Liver (tissue), 9 donors: ENCODE results near the gene PRICKLE4. TPM values are rescaled to one million over a fixed set of nuclear protein-coding genes. Genes with fewer than 3 reads are reported as not detected.

ENCODE experiments used
- DNase-seq: peaks from one replicate; pipeline ENCODE4 v3.0.0-alpha.2; 2017; ENCODE audit warnings: low spot score
- H3K27ac ChIP-seq, 2 donors: one replicate each; pipeline ENCODE4 v1.7.0; 2013; ENCODE audit warnings: inconsistent platforms in 2 of 2, low read length in 2 of 2, control low read depth in 1 of 2, low read depth in 1 of 2, mild to moderate bottlenecking in 1 of 2
- H3K27me3 ChIP-seq, 4 donors: one replicate each; pipeline versions ENCODE4 v1.6.1 to v1.7.0; 2013; ENCODE audit warnings: low read length in 3 of 4, inconsistent platforms in 1 of 4, mild to moderate bottlenecking in 1 of 4, moderate library complexity in 1 of 4; ENCODE audit not compliant: control insufficient read depth in 4 of 4, insufficient read depth in 4 of 4
- H3K36me3 ChIP-seq, 4 donors: one replicate each; pipeline versions ENCODE4 v1.6.1 to v1.7.0; 2013; ENCODE audit warnings: low read length in 3 of 4, mild to moderate bottlenecking in 3 of 4, low read depth in 1 of 4, moderate library complexity in 1 of 4; ENCODE audit not compliant: control insufficient read depth in 4 of 4, insufficient read depth in 3 of 4
- H3K4me1 ChIP-seq, 4 donors: one replicate each; pipeline versions ENCODE4 v1.6.1 to v1.7.0; 2013; ENCODE audit warnings: low read length in 3 of 4, mild to moderate bottlenecking in 3 of 4, moderate library complexity in 1 of 4; ENCODE audit not compliant: control insufficient read depth in 4 of 4, insufficient read depth in 4 of 4
- H3K4me3 ChIP-seq, 3 donors: one replicate each; pipeline versions ENCODE4 v1.6.1 to v1.7.0; 2013; ENCODE audit warnings: low read length in 3 of 3, control low read depth in 1 of 3, low read depth in 1 of 3, mild to moderate bottlenecking in 1 of 3
- H3K9ac ChIP-seq, 2 donors: one replicate each; pipeline ENCODE4 v1.7.0; 2013; ENCODE audit warnings: low read length in 2 of 2, mild to moderate bottlenecking in 2 of 2, moderate library complexity in 2 of 2, control low read depth in 1 of 2, low read depth in 1 of 2
- H3K9me3 ChIP-seq, 4 donors: one replicate each; pipeline versions ENCODE4 v1.6.1 to v1.7.0; 2013; ENCODE audit warnings: low read length in 3 of 4; ENCODE audit not compliant: control insufficient read depth in 4 of 4
- ATF3 ChIP-seq: IDR thresholded peaks from 2 replicates; pipeline ENCODE4 v1.6.1; 2016; ENCODE audit warnings: antibody characterized with exemption
- CTCF ChIP-seq: fragments of 150-350 bp; IDR thresholded peaks from 2 replicates; pipeline ENCODE4 v1.5.1; 2017; ENCODE audit warnings: improper control_type of control experiment, low read depth, low read length; ENCODE audit not compliant: missing input control
- EGR1 ChIP-seq, 2 donors: IDR thresholded peaks; 2 replicates each; pipeline ENCODE4 v1.6.1; 2016 to 2018; ENCODE audit warnings: antibody characterized with exemption in 2 of 2, low read depth in 2 of 2
- FOXA1 ChIP-seq: IDR thresholded peaks from 2 replicates; pipeline ENCODE4 v1.6.1; 2016; ENCODE audit warnings: antibody characterized with exemption
- GABPA ChIP-seq, 2 donors: IDR thresholded peaks in 1 of 2; conservative IDR thresholded peaks in 1 of 2; 2 replicates each; pipeline ENCODE4 v1.6.1; 2016; ENCODE audit warnings: antibody characterized with exemption in 2 of 2, mild to moderate bottlenecking in 1 of 2, moderate library complexity in 1 of 2
- HNF4A ChIP-seq, 2 donors: conservative IDR thresholded peaks; 2 replicates each; pipeline ENCODE4 v1.6.1; 2016; ENCODE audit warnings: antibody characterized with exemption in 2 of 2, mild to moderate bottlenecking in 2 of 2
- HNF4G ChIP-seq: IDR thresholded peaks from 2 replicates; pipeline ENCODE4 v1.6.1; 2016; ENCODE audit warnings: antibody characterized with exemption
- JUND ChIP-seq, 2 donors: IDR thresholded peaks; 2 replicates each; pipeline ENCODE4 v1.6.1; 2016; ENCODE audit warnings: antibody characterized with exemption in 2 of 2
- MAX ChIP-seq: IDR thresholded peaks from 2 replicates; pipeline ENCODE4 v1.6.1; 2016; ENCODE audit warnings: antibody characterized with exemption
- NR2F2 ChIP-seq: IDR thresholded peaks from 2 replicates; pipeline ENCODE4 v1.6.1; 2016; ENCODE audit warnings: antibody characterized with exemption
- RAD21 ChIP-seq, 2 donors: IDR thresholded peaks; 2 replicates each; pipeline ENCODE4 v1.6.1; 2016; ENCODE audit warnings: antibody characterized with exemption in 2 of 2, mild to moderate bottlenecking in 2 of 2
- REST ChIP-seq: IDR thresholded peaks from 2 replicates; pipeline ENCODE4 v1.6.1; 2016; ENCODE audit warnings: antibody characterized with exemption, mild to moderate bottlenecking
- RXRA ChIP-seq, 2 donors: IDR thresholded peaks; 2 replicates each; pipeline ENCODE4 v1.6.1; 2017 to 2018; ENCODE audit warnings: antibody characterized with exemption in 2 of 2, mild to moderate bottlenecking in 1 of 2
- TAF1 ChIP-seq: conservative IDR thresholded peaks from 2 replicates; pipeline ENCODE4 v1.6.1; 2016; ENCODE audit warnings: antibody characterized with exemption, mild to moderate bottlenecking
- YY1 ChIP-seq: IDR thresholded peaks from 2 replicates; pipeline ENCODE4 v1.6.1; 2016; ENCODE audit warnings: antibody characterized with exemption, mild to moderate bottlenecking
- ZBTB33 ChIP-seq: IDR thresholded peaks from 2 replicates; pipeline ENCODE4 v1.6.1; 2016; ENCODE audit warnings: antibody characterized with exemption
- WGBS: extraction: QIAGEN DNeasy Blood & Tissue Kit; methylation state at CpG from one replicate; pipeline ENCODE4 v1.1.7; 2013; 5-methylcytosine and 5-hydroxymethylcytosine counted together
- polyA plus RNA-seq, 2 donors: library from polyadenylated mRNA; stranded (reverse) in 1 of 2; unstranded in 1 of 2; fragments of 200-250 nt in 1 of 2; fragments of >200 nt in 1 of 2; fragmentation: Nextera tagmentation in 1 of 2; extraction: Ambion mirVana in 1 of 2; gene quantifications; one replicate each; pipeline versions ENCODE4 v1.2.1 to v1.2.3, GENCODE V29; 2013 to 2015
- total RNA-seq, 2 donors: library from RNA; depleted of rRNA; stranded (reverse); fragments of >200 nt; gene quantifications; one replicate each; pipeline ENCODE4 v1.2.3, GENCODE V29; 2014
- donor health status: healthy.
- donor health status: healthy.
- donor health status: healthy.
- donor health status: healthy.
- donor health status: healthy.

The PRICKLE4 gene
- total and polyA plus RNA-seq, 4 donors = 0.37 to 1.4 (median 0.98) TPM; not detected in 1

- WGBS = 91% methylated on average over 4 of the region's 4 CpGs
- no peaks in the 10 kb centered on the region for H3K9me3 ChIP-seq
- peaks cover 1 to 35% (median 24%) of the 10 kb centered on the region in 4 donors for H3K36me3 ChIP-seq
- DNase-seq = no peak
- no peak overlapping the region for H3K27ac ChIP-seq
- no peak overlapping the region for H3K4me3 ChIP-seq
- H3K9ac ChIP-seq = no peak overlapping the region
- H3K4me1 ChIP-seq = peaks cover 5 to 11% (median 9%) of the 10 kb centered on the region in 4 donors
- TF ChIP-seq GABPA (IDR thresholded peaks at IDR 0.05 in 1 of 2, conservative IDR thresholded peaks at IDR 0.05 in 1 of 2) (no peak), HNF4G (no peak), FOXA1 (no peak), RXRA (IDR thresholded peaks at IDR 0.05) (no peak), TAF1 (no peak), ATF3 (no peak), REST (no peak), ZBTB33 (no peak), HNF4A (conservative IDR thresholded peaks at IDR 0.05) (no peak), MAX (no peak), EGR1 (IDR thresholded peaks at IDR 0.05; ENCODE audit: low read depth in 2 of 2) (no peak), RAD21 (IDR thresholded peaks at IDR 0.05) (no peak), NR2F2 (no peak), CTCF (no peak), YY1 (no peak), JUND (IDR thresholded peaks at IDR 0.05) (no peak)
- H3K27me3 ChIP-seq = no peaks in the 10 kb centered on the region
Observed at GRCh38 chr6:41791984-41792383, 11.4 kb downstream of the PRICKLE4 start.

- TF ChIP-seq EGR1 (IDR thresholded peaks at IDR 0.05; ENCODE audit: low read depth in 2 of 2) (no peak), FOXA1 (no peak), ATF3 (no peak), JUND (IDR thresholded peaks at IDR 0.05) (no peak), ZBTB33 (no peak)
- WGBS = 87% methylated on average over 2 of the region's 2 CpGs
- Histone ChIP-seq H3K27me3 (no peaks in the 10 kb centered on the region), H3K9me3 (no peaks in the 10 kb centered on the region), H3K4me1 (no peaks in the 10 kb centered on the region), H3K27ac (no peak overlapping the region), H3K9ac (no peak overlapping the region), H3K4me3 (no peak overlapping the region), H3K36me3 (peaks cover 1 to 21% (median 12%) of the 10 kb centered on the region in 4 donors)
- DNase-seq = no peak
Observed at GRCh38 chr6:41796474-41796873, 15.9 kb downstream of the PRICKLE4 start.
